Pancreas (tissue), 10 donors: Measurements from ENCODE around the gene MACROD2. TPM values are rescaled to one million over a fixed set of nuclear protein-coding genes. Genes with fewer than 3 reads are reported as not detected.

Source experiments
- ATAC-seq, 4 donors: fragments of 200-7000 bp; cut with Tn5 transposase; one replicate each; pipeline versions ENCODE4 v1.8.0 to v1.9.1; 2020; ENCODE audit warnings: mild to moderate bottlenecking in 4 of 4, moderate library complexity in 4 of 4
- DNase-seq, 6 donors: peaks; one replicate each; pipeline ENCODE4 v3.0.0-alpha.2; 2020
- FAIRE-seq: peaks from 2 replicates; lab custom pipeline; 2012; peaks lifted over from hg19 to GRCh38; lab: Jason Lieb, UNC
- H3K27ac ChIP-seq, 4 donors: fragments of 200-600 bp; sonication (generic); 1 replicate in 3 of 4; 2 replicates in 1 of 4; pipeline versions ENCODE4 v1.5.0 to v1.8.0; 2020
- H3K27me3 ChIP-seq, 4 donors: fragments of 200-600 bp; one replicate each; pipeline ENCODE4 v1.8.0; 2021
- H3K36me3 ChIP-seq, 3 donors: fragments of 200-600 bp; sonication (generic) in 1 of 3; one replicate each; pipeline versions ENCODE4 v1.5.0 to v1.8.0; 2020 to 2021
- H3K4me1 ChIP-seq, 3 donors: fragments of 200-600 bp; one replicate each; pipeline ENCODE4 v1.8.0; 2021
- H3K4me3 ChIP-seq, 4 donors: fragments of 200-600 bp; sonication (generic) in 2 of 4; one replicate each; pipeline versions ENCODE4 v1.5.0 to v1.8.0; 2020 to 2021
- H3K9me3 ChIP-seq, 4 donors: fragments of 200-600 bp; one replicate each; pipeline ENCODE4 v1.8.0; 2021
- CTCF ChIP-seq, 4 donors: fragments of 200-600 bp; sonication (generic) in 3 of 4; IDR thresholded peaks; one replicate each; pipeline versions ENCODE4 v1.5.0 to v1.8.0; 2021; ENCODE audit warnings: antibody characterized with exemption in 4 of 4
- WGBS, 2 donors: extraction: QIAGEN DNeasy Blood & Tissue Kit; methylation state at CpG; one replicate each; pipeline ENCODE4 v1.1.7; 2013; 5-methylcytosine and 5-hydroxymethylcytosine counted together
- intact Hi-C, 3 donors: fragments of 100-400 bp; cut with DNase I; formaldehyde crosslinking; loops; one replicate each; pipeline versions ENCODE4 v1.11.1 to v1.14.2; 2022
- polyA plus RNA-seq, 2 donors: library from polyadenylated mRNA; stranded (reverse); fragments of 200-250 nt; gene quantifications; one replicate each; pipeline ENCODE4 v1.2.3, GENCODE V29; 2013
- total RNA-seq, 6 donors: library from RNA; stranded (reverse); fragmentation: NEBNext Ultra II Directional in 4 of 6; extraction: Animal tissue kit (Norgen Biotek cat#: 25700) in 4 of 6; gene quantifications; one replicate each; pipeline versions ENCODE4 v1.2.1 to v1.2.4, GENCODE V29; 2021 to 2023
- donor health status: healthy with polysubstance abuse.
- donor health status: DM: no; HTN: no; CAD: no; lungs with moderate emphysema.
- donor health status: DM: no; HTN: no; CAD: no.
- donor health status: control.
- donor health status: control.
- donor health status: Bipolar disorder and iron deficiency.
- donor health status: DM: yes; HTN: yes; CAD: no.
- donor health status: DM: no; HTN: no; CAD: no.
- donor health status: DM: no; HTN: no; CAD: no.
- donor health status: DM: yes; HTN: yes; CAD: no.

MACROD2 gene
- total and polyA plus RNA-seq, 8 donors: 1.7 to 4.9 (median 2.7) TPM

- DNase-seq (no peak), ATAC-seq (no peak), FAIRE-seq (no peak)
- Histone ChIP-seq H3K36me3 (no peaks in the 10 kb centered on the region), H3K9me3 (no peaks in the 10 kb centered on the region), H3K27me3 (no peaks in the 10 kb centered on the region), H3K27ac (no peak overlapping the region), H3K4me3 (no peak overlapping the region), H3K4me1 (no peaks in the 10 kb centered on the region)
- intact Hi-C loops: no loop called here
- no peak for TF ChIP-seq CTCF (IDR thresholded peaks at IDR 0.05)
- WGBS, 2 donors: 25 to 49% methylated on average over 4 of the region's 4 CpGs
Observed at GRCh38 chr20:15917283-15917682, 1922.0 kb downstream of the MACROD2 start.

GRCh38 chr20:15918631-15919030 lies 1923.3 kb downstream of the MACROD2 start:
- no peaks in the 10 kb centered on the region for H3K9me3 ChIP-seq
- no peaks in the 10 kb centered on the region for H3K36me3 ChIP-seq
- intact Hi-C loops: no loop called here
- no peaks in the 10 kb centered on the region for H3K4me1 ChIP-seq
- 57 to 63% methylated on average over 3 of the region's 3 CpGs for WGBS, 2 donors
- H3K27ac ChIP-seq: no peak overlapping the region
- H3K4me3 ChIP-seq: no peak overlapping the region
- ATAC-seq (no peak), FAIRE-seq (no peak), DNase-seq (no peak)
- TF ChIP-seq CTCF (IDR thresholded peaks at IDR 0.05): no peak
- H3K27me3 ChIP-seq: no peaks in the 10 kb centered on the region

GRCh38 chr20:15919118-15919517 lies 1923.8 kb downstream of the MACROD2 start:
- no peak overlapping the region for H3K4me3 ChIP-seq
- no peaks in the 10 kb centered on the region for H3K9me3 ChIP-seq
- no peak for TF ChIP-seq CTCF (IDR thresholded peaks at IDR 0.05)
- H3K4me1 ChIP-seq: no peaks in the 10 kb centered on the region
- intact Hi-C loops: no loop called here
- DNase-seq: no peak
- H3K36me3 ChIP-seq: no peaks in the 10 kb centered on the region
- 60 to 70% methylated on average over 4 of the region's 4 CpGs for WGBS, 2 donors
- H3K27me3 ChIP-seq: no peaks in the 10 kb centered on the region
- no peak for FAIRE-seq
- no peak overlapping the region for H3K27ac ChIP-seq
- ATAC-seq: no peak

GRCh38 chr20:15921930-15922329 lies 1926.6 kb downstream of the MACROD2 start:
- ATAC-seq: no peak
- Histone ChIP-seq H3K4me3 (no peak overlapping the region), H3K36me3 (no peaks in the 10 kb centered on the region), H3K9me3 (no peaks in the 10 kb centered on the region), H3K27me3 (no peaks in the 10 kb centered on the region), H3K27ac (no peak overlapping the region), H3K4me1 (no peaks in the 10 kb centered on the region)
- FAIRE-seq: no peak
- TF ChIP-seq CTCF (IDR thresholded peaks at IDR 0.05): no peak
- WGBS, 2 donors: 71 to 86% methylated on average over 4 of the region's 4 CpGs
- no peak for DNase-seq
- intact Hi-C loops: no loop called here

GRCh38 chr20:15922556-15922955 lies 1927.2 kb downstream of the MACROD2 start:
- DNase-seq (no peak), ATAC-seq (no peak), FAIRE-seq (no peak)
- Histone ChIP-seq H3K4me3 (no peak overlapping the region), H3K4me1 (no peaks in the 10 kb centered on the region), H3K36me3 (no peaks in the 10 kb centered on the region), H3K27me3 (no peaks in the 10 kb centered on the region), H3K27ac (no peak overlapping the region), H3K9me3 (no peaks in the 10 kb centered on the region)
- WGBS, 2 donors: 93 to 96% methylated on average over 1 of the region's 1 CpG
- TF ChIP-seq CTCF (IDR thresholded peaks at IDR 0.05): no peak
- intact Hi-C loops: no loop called here
